Measurements from ENCODE around the gene SLC13A4.

GRCh38 chr7:135770139-135770710 is 42.2 kb upstream of the SLC13A4 start:
- TF ChIP-seq CTCF (IDR thresholded peaks at IDR 0.05) (no peak), REST (IDR thresholded peaks at IDR 0.05; ENCODE audit: insufficient read depth in 1 of 2, low read depth in 2 of 2, low read length in 1 of 2) (no peak), TCF7L2 (IDR thresholded peaks at IDR 0.05; ENCODE audit: low read depth, low read length) (no peak), POLR2AphosphoS5 (IDR thresholded peaks at IDR 0.05; ENCODE audit: low read depth, low read length) (no peak), SIN3A (IDR thresholded peaks at IDR 0.05; ENCODE audit: borderline replicate concordance, insufficient read depth, low read depth, low read length) (no peak)
